CD4-positive, CD25-positive, alpha-beta regulatory T cell (primary cell): ENCODE data around the gene KRT9. TPM values are rescaled to one million over a fixed set of nuclear protein-coding genes. Genes with fewer than 3 reads are reported as not detected.
"Not testable (repeated sequence)": the region's sequence is repeated elsewhere in the genome, so short reads cannot be mapped to it uniquely, and the experiment has no call there.

ENCODE experiments used
- ATAC-seq, 2 donors: fragments of 150-1000 bp; cut with Tn5 transposase; one replicate each; pipeline ENCODE4 v1.10.0; 2021; ENCODE audit warnings: low read depth in 2 of 2, moderate number of reproducible peaks in 2 of 2, moderate library complexity in 1 of 2
- DNase-seq, 3 donors: peaks; one replicate each; pipeline versions ENCODE4 v3.0.0 to v3.0.0-alpha.2; 2012 to 2022; ENCODE audit warnings: mixed read lengths in 1 of 3
- H3K27ac ChIP-seq: one replicate; pipeline ENCODE4 v1.7.0; 2013; ENCODE audit warnings: mild to moderate bottlenecking, low read length; ENCODE audit not compliant: insufficient read depth, poor library complexity, severe bottlenecking
- H3K27me3 ChIP-seq: one replicate; pipeline ENCODE4 v1.7.0; 2013; ENCODE audit warnings: low read length; ENCODE audit not compliant: control insufficient read depth, insufficient read depth
- H3K36me3 ChIP-seq: one replicate; pipeline ENCODE4 v1.7.0; 2013; ENCODE audit warnings: mild to moderate bottlenecking, low read length, moderate library complexity; ENCODE audit not compliant: control insufficient read depth, insufficient read depth
- H3K4me1 ChIP-seq: 2 replicates; pipeline ENCODE4 v1.7.0; 2013; ENCODE audit warnings: mild to moderate bottlenecking, low read length; ENCODE audit not compliant: insufficient read depth, control insufficient read depth, poor library complexity, severe bottlenecking
- H3K4me3 ChIP-seq: one replicate; pipeline ENCODE4 v1.7.0; 2013; ENCODE audit warnings: low read depth, mild to moderate bottlenecking, low read length, moderate library complexity
- H3K9me3 ChIP-seq, 2 experiments: 1 replicate in 1 of 2; 2 replicates in 1 of 2; pipeline ENCODE4 v1.7.0; 2013; ENCODE audit warnings: low read length in 2 of 2, mild to moderate bottlenecking in 1 of 2, moderate library complexity in 1 of 2; ENCODE audit not compliant: control insufficient read depth in 2 of 2
- H3K27ac Mint-ChIP-seq, 3 donors: one replicate each; pipeline ENCODE4 v1.8.0; 2020 to 2022; ENCODE audit warnings: mild to moderate bottlenecking in 3 of 3, mixed read lengths in 3 of 3, moderate library complexity in 2 of 3
- H3K27me3 Mint-ChIP-seq: one replicate; pipeline ENCODE4 v1.8.0; 2022; ENCODE audit warnings: mild to moderate bottlenecking, mixed read lengths
- H3K36me3 Mint-ChIP-seq: one replicate; pipeline ENCODE4 v1.8.0; 2020; ENCODE audit warnings: mixed read lengths
- H3K4me1 Mint-ChIP-seq, 4 donors: one replicate each; pipeline ENCODE4 v1.8.0; 2020 to 2022; ENCODE audit warnings: mixed read lengths in 4 of 4, mild to moderate bottlenecking in 1 of 4
- H3K4me3 Mint-ChIP-seq, 4 donors: one replicate each; pipeline ENCODE4 v1.8.0; 2020 to 2022; ENCODE audit warnings: mild to moderate bottlenecking in 4 of 4, mixed read lengths in 4 of 4, moderate library complexity in 3 of 4
- H3K9me3 Mint-ChIP-seq, 7 donors: one replicate each; pipeline ENCODE4 v1.8.0; 2020 to 2022; ENCODE audit warnings: mixed read lengths in 7 of 7, mild to moderate bottlenecking in 3 of 7, moderate library complexity in 2 of 7
- polyA plus RNA-seq, 4 donors: library from polyadenylated mRNA; unstranded; fragments of 300-500 nt; fragmentation: Illumina TruSeq; gene quantifications; one replicate each; pipeline ENCODE4 v1.2.3, GENCODE V29; 2021
- total RNA-seq: library from RNA; stranded (reverse); gene quantifications from one replicate; pipeline ENCODE4 v1.2.3, GENCODE V29; 2022

Gene KRT9
- total and polyA plus RNA-seq, 5 donors from 2014 or later, result not detected

DNA sequence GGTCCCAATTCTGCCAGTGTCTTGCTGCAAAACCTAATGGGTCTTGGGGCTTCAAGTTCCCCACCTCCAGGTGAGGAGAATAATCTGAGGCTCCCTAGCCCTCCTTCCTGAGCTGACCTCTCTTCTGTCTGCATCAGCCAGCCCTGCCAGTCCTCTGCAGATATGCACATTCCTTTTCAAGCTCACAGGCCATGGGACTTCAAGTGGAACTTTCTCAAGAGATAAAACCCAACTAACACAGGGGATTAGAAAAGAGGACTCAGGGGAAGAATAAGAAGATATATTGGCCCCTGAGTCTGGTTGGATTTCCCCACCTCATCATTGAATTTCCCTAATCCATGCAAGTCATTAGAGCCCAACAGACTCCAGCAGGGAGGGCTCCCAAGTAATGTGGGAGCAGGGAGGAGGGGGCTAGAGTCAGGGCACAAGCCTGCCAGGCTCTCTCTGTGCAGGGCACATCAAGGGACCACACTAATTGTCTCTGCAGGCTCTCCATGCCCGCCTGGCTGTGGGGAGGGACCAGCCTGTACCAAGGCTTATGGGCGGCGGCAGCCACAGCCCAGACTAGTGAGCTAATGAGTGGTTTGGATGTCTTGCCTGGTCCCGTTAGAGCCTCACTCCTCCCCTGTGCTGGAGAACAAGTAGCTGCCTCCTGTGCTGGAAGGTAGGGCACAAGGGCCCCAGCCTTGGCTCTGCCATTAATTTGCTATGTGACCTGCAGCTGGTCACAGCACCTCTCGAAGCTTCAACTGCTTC is 13.6 kb upstream of the KRT9 start:
- no peak for ATAC-seq

DNA sequence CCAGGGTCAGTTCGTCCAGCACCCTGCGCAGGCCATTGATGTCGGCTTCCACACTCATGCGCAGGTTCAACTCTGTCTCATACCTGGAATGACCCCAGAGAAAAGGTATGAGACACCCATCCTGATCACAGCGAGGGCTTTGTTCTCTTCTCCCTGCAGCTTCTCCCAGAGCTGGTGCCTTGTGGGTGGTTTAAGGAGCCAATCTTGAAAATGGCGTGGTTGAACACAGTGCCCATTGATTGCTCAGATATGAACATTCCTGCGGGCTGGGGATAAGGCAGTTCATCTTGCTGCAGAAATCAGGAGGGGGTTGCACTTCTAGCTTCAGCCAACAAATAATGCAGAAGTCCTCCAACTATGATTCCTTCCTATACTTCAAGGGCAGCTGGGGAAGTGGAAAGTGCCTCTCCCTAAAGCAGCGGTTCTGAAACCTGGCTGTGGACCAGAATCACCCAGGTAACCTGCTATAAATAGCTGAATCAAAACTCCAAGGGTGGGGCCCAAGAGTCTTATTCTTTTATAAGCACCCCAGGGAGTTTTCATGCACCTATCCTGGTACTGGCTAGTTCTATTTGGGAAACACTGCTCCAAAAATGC is 12.6 kb upstream of the KRT9 start:
- not testable (repeated sequence) for H3K4me1 ChIP-seq, H3K27ac Mint-ChIP-seq, H3K4me3 ChIP-seq, H3K27ac ChIP-seq, H3K4me3 Mint-ChIP-seq, H3K27me3 ChIP-seq, H3K36me3 Mint-ChIP-seq, H3K9me3 ChIP-seq, H3K36me3 ChIP-seq, H3K4me1 Mint-ChIP-seq, DNase-seq, ATAC-seq, H3K9me3 Mint-ChIP-seq
- peaks cover 19% of the 10 kb centered on the region for H3K27me3 Mint-ChIP-seq

More for the DNA sequence above, 13.6 kb upstream of the KRT9 start:
- H3K27ac Mint-ChIP-seq, result no peak overlapping the region
- H3K9me3 Mint-ChIP-seq, result no peaks in the 10 kb centered on the region
- no peak overlapping the region for H3K4me3 ChIP-seq
- H3K9me3 ChIP-seq, result no peaks in the 10 kb centered on the region
- H3K4me1 Mint-ChIP-seq, result no peaks in the 10 kb centered on the region
- no peaks in the 10 kb centered on the region for H3K4me1 ChIP-seq
- no peaks in the 10 kb centered on the region for H3K36me3 ChIP-seq
- H3K27me3 ChIP-seq, result no peaks in the 10 kb centered on the region
- no peak overlapping the region for H3K4me3 Mint-ChIP-seq
- H3K27ac ChIP-seq, result no peak overlapping the region
- no peak for DNase-seq
- peaks cover 18% of the 10 kb centered on the region for H3K27me3 Mint-ChIP-seq
- H3K36me3 Mint-ChIP-seq, result no peaks in the 10 kb centered on the region

DNA sequence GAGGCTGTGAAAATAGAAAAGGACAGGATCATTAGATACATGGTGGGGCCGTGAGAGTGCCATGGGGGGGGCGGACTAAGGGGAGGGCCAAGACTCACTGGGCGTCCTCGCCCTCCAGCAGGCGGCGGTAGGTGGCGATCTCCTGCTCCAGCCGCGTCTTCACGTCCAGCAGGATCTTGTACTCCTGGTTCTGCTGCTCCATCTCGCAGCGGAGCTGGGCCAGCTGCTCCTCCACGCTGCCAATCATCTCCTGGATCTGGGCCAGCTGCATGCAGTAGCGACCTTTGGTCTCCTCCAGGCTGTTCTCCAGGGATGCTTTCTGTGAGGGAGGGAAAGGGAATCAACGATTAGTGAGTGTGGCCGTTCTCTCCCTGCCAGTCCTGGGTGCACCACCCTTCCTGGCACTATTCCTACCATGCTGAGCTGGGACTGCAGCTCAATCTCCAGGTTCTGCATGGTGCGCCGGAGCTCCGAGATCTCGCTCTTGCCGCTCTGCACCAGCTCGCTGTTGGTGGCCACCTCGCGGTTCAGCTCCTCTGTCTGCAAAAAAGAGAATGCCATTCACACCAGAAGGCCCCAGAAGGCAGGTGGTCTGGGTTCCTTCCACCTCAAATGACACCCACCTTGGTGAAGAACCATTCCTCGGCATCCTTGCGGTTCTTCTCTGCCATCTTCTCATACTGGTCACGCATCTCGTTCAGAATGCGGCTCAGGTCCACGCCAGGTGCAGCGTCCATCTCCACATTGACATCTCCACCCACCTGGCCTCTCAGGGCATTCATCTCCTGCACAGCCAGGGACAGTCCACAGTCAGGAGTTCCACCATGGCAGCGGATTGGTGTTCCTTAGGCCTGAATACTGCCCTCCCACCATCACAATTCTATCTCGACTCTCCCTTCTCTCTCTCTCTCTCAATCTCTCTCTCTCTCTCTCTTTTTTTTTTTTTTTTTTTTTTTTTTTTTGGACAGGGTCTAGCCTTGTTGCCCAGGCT is 11.6 kb upstream of the KRT9 start:
- H3K27ac ChIP-seq, result no peak overlapping the region
- H3K9me3 Mint-ChIP-seq, result no peaks in the 10 kb centered on the region
- peak overlapping the region in 1 of 3 donors; percentile 9 for H3K27ac Mint-ChIP-seq

DNA sequence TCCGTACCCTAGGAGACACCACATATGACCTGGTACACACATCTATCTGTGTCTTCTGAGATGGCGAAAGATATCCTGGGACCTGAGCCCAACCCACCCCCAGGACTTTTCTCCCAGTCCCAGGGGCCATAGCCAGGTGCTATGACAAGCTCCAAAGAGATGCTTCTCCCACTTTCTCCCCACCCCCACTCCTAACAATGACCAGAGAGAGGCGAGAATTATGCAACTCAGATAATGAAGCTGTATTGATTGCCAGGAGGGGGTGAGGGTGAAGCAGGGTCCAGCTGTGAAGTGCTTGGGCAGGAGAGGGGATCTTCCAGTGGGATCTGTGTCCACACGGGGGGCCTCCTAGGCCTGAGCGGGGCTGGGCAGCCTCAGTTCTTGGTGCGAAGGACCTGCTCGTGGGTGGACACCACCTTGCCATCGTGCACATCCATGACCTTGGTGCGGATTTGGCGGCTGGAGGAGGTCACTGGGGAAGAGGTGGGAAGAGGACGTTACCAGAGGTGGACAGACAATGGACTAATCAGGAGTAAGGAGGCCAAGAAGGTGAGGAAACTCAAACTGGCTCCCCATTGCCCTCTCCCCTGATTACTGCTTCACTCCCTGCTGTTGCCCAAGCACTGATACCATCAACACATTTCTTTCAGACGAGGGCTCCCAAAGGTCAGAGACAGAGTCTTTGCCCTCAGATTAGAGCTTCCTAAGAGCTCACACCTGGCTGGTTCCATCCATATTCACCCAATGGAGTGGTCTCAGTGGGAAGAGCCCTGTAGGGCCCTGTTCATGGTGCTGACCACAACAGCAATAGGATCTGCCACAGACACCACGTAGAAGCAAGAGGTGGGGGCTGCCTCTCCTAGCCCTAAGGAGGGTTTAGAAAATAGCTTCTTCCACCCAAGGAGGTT is 10.5 kb upstream of the KRT9 start:
- DNase-seq, ATAC-seq, H3K9me3 ChIP-seq, H3K36me3 ChIP-seq, H3K9me3 Mint-ChIP-seq, H3K27ac ChIP-seq, H3K27ac Mint-ChIP-seq, H3K36me3 Mint-ChIP-seq, H3K4me3 ChIP-seq, H3K4me1 ChIP-seq, H3K4me3 Mint-ChIP-seq, H3K4me1 Mint-ChIP-seq, H3K27me3 ChIP-seq: not testable (repeated sequence)
- H3K27me3 Mint-ChIP-seq, result peaks cover 26% of the 10 kb centered on the region

More for the DNA sequence above, 11.6 kb upstream of the KRT9 start:
- Mint-ChIP-seq H3K4me3 (no peak overlapping the region), H3K4me1 (no peaks in the 10 kb centered on the region), H3K27me3 (peaks cover 22% of the 10 kb centered on the region), H3K36me3 (peaks cover 4% of the 10 kb centered on the region)
- ATAC-seq (no peak), DNase-seq (no peak)
- Histone ChIP-seq H3K36me3 (no peaks in the 10 kb centered on the region), H3K4me3 (no peak overlapping the region), H3K27me3 (no peaks in the 10 kb centered on the region), H3K4me1 (no peaks in the 10 kb centered on the region), H3K9me3 (no peaks in the 10 kb centered on the region)

DNA sequence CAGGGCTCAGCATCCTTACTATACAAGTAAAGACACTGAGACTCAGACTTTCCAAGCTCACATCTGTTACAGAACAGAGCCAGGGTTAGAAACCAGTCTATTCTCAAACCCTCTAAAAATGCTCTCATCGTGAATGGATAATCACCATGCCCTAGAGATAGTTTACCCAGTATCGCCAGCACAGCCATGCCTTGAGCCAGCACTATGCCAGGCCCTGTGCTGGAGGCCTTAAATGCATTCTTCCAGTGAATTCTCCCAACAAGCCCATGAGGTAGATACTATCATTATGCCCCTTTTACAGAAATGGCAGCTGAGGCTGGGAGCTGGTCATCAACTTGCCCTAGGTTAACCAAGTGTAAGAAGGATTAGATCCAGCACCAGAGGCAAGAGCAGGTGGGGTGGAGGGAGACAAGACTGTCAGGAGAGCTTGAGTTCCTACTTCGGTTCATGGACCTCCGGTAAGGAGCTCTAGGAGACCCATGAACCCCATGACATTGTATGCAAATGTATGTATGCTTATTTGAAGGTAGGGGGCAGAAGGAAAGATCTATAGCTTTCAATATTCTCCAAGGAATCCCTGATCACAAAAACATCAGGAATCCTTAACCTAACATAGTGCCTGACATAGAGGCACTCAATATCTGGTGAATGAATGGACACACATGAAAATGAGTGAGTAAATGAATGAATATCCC is 9.7 kb upstream of the KRT9 start:
- Mint-ChIP-seq H3K27ac (no peak overlapping the region), H3K4me3 (no peak overlapping the region), H3K9me3 (no peaks in the 10 kb centered on the region), H3K36me3 (peaks cover 4% of the 10 kb centered on the region), H3K27me3 (peaks cover 26% of the 10 kb centered on the region), H3K4me1 (no peaks in the 10 kb centered on the region)
- DNase-seq (no peak), ATAC-seq (no peak)
- H3K27me3 ChIP-seq, result no peaks in the 10 kb centered on the region
- no peaks in the 10 kb centered on the region for H3K4me1 ChIP-seq
- no peak overlapping the region for H3K27ac ChIP-seq
- H3K36me3 ChIP-seq, result no peaks in the 10 kb centered on the region
- H3K4me3 ChIP-seq, result no peak overlapping the region
- H3K9me3 ChIP-seq, result no peaks in the 10 kb centered on the region

DNA sequence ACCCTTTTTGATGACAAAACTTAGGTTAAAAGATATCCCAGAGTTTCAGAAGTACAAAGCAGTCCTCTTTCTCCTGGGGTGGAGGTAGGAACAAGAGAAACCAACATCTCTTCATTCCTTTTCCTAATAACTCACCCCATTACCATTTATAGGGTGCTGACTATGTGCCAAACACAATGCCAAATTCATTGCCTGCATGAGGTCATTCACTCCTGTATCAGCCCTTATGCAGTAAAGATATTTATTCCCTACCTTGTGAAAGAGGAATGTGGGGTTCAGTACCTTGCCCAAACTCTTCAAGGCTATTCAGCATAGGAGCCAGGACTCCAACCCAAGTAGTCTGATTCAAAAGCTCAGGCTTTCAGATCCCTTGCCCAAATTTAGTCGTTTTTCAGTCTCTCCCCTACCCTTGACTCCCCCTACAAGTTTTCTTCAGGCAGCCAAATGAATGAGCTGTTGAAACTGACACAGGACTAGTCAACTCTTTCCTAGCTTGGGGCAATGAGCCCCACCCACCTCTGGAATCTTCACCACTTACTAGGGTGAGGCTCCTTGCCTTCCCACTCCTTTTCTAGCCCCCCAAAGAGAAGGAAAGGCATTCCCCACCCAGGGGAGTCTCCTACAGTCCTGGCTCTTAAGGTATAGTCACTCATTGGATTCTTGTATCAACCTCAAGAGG is 9.0 kb upstream of the KRT9 start:
- Mint-ChIP-seq H3K4me1 (no peaks in the 10 kb centered on the region), H3K27me3 (peaks cover 31% of the 10 kb centered on the region), H3K4me3 (no peak overlapping the region), H3K27ac (no peak overlapping the region), H3K36me3 (peaks cover 4% of the 10 kb centered on the region), H3K9me3 (no peaks in the 10 kb centered on the region)
- Histone ChIP-seq H3K27me3 (no peaks in the 10 kb centered on the region), H3K4me1 (no peaks in the 10 kb centered on the region), H3K4me3 (no peak overlapping the region), H3K27ac (no peak overlapping the region), H3K36me3 (no peaks in the 10 kb centered on the region), H3K9me3 (no peaks in the 10 kb centered on the region)
- ATAC-seq, result no peak
- DNase-seq, result no peak
